WTC11 (cell line): ENCODE data around the gene COL4A3.

Source experiments
- AFF4 ChIP-seq: sonication (generic); formaldehyde crosslinking; IDR thresholded peaks from 2 replicates; pipeline ENCODE4 v1.8.1; 2023; ENCODE audit warnings: mild to moderate bottlenecking, missing genetic modification reagents, borderline replicate concordance
- CTCF ChIP-seq: fragments of 200-600 bp; IDR thresholded peaks from 2 replicates; pipeline ENCODE4 v1.8.0; 2022; ENCODE audit warnings: antibody characterized with exemption
- FOXJ3 ChIP-seq: sonication (generic); formaldehyde crosslinking; IDR thresholded peaks from 2 replicates; pipeline ENCODE4 v1.9.0; 2021; ENCODE audit warnings: missing genetic modification reagents, mild to moderate bottlenecking, borderline replicate concordance
- MAX ChIP-seq: sonication (generic); formaldehyde crosslinking; IDR thresholded peaks from 2 replicates; pipeline ENCODE4 v1.8.0; 2022; ENCODE audit warnings: mild to moderate bottlenecking, missing genetic modification reagents
- ZBTB43 ChIP-seq: sonication (generic); formaldehyde crosslinking; IDR thresholded peaks from 2 replicates; pipeline ENCODE4 v1.8.1; 2023; ENCODE audit warnings: mild to moderate bottlenecking, missing genetic modification reagents
- ZNF263 ChIP-seq: sonication (generic); formaldehyde crosslinking; IDR thresholded peaks from 2 replicates; pipeline ENCODE4 v1.8.1; 2022; ENCODE audit warnings: low read depth, mild to moderate bottlenecking, moderate library complexity, missing genetic modification reagents
- ZNF423 ChIP-seq: fragments of 250-450 bp; sonication (Bioruptor Pico); IDR thresholded peaks from 2 replicates; pipeline ENCODE4 v2.1.2; 2022; ENCODE audit warnings: mild to moderate bottlenecking, moderate library complexity
- ZNF512 ChIP-seq: sonication (generic); formaldehyde crosslinking; IDR thresholded peaks from 2 replicates; pipeline ENCODE4 v1.8.1; 2022; ENCODE audit warnings: missing genetic modification reagents, borderline replicate concordance

- TF ChIP-seq CTCF (no peak), AFF4 (CRISPR knock-in tag) (no peak), MAX (CRISPR knock-in tag) (no peak), ZNF423 (CRISPR knock-in tag) (no peak), ZNF512 (CRISPR knock-in tag) (no peak), ZNF263 (CRISPR knock-in tag) (no peak), FOXJ3 (CRISPR knock-in tag) (no peak), ZBTB43 (CRISPR knock-in tag) (no peak)
Observed at GRCh38 chr2:227118353-227118752, 46.1 kb upstream of the COL4A3 start.
